ENCODE data around the gene ARMH2.

ARMH2 gene

GRCh38 chr6:24780206-24780605, 18.5 kb downstream of the ARMH2 start:
- CTCF ChIA-PET, result no interaction called here
- TF ChIP-seq CTCF (IDR thresholded peaks at IDR 0.05; ENCODE audit: control extremely low read depth, extremely low read depth, low read depth, missing control alignments), result no peak
- POLR2A ChIA-PET, result no interaction called here
- no peak for DNase-seq (ENCODE audit: extremely low spot score)

- POLR2A ChIA-PET, result no interaction called here
- peak; percentile 28 for DNase-seq (ENCODE audit: extremely low spot score)
- CTCF ChIA-PET, result interaction anchor here (0.9 to 2.0 kb wide), 4 partner anchors 35 to 284 kb away, joined by 3 to 7 read pairs (median 4); no protein-coding TSS in a partner anchor
- TF ChIP-seq CTCF (IDR thresholded peaks at IDR 0.05; ENCODE audit: control extremely low read depth, extremely low read depth, low read depth, missing control alignments), result no peak
These were observed 19.2 kb downstream of the ARMH2 start for GRCh38 chr6:24779416-24780016.

- ChIA-PET CTCF (interaction anchor here (0.9 to 2.0 kb wide), 5 partner anchors 12 to 283 kb away, joined by 3 to 7 read pairs (median 4); no protein-coding TSS in a partner anchor), POLR2A (no interaction called here)
- DNase-seq (ENCODE audit: extremely low spot score), result no peak
- TF ChIP-seq CTCF (IDR thresholded peaks at IDR 0.05; ENCODE audit: control extremely low read depth, extremely low read depth, low read depth, missing control alignments), result no peak
These were observed 19.8 kb downstream of the ARMH2 start for GRCh38 chr6:24778878-24779277.

GRCh38 chr6:24778121-24778520, 20.6 kb downstream of the ARMH2 start:
- POLR2A ChIA-PET, result interaction anchor here (0.5 kb wide), 1 partner anchor 157 kb away, joined by 5 read pairs; no protein-coding TSS in a partner anchor
- TF ChIP-seq CTCF (IDR thresholded peaks at IDR 0.05; ENCODE audit: control extremely low read depth, extremely low read depth, low read depth, missing control alignments), result no peak
- no peak for DNase-seq (ENCODE audit: extremely low spot score)
- CTCF ChIA-PET, result interaction anchor here (1.4 to 2.0 kb wide), 3 partner anchors 13 to 240 kb away, joined by 4 to 7 read pairs (median 6); no protein-coding TSS in a partner anchor

GRCh38 chr6:24777227-24777626, 21.5 kb downstream of the ARMH2 start:
- ChIA-PET POLR2A (no interaction called here), CTCF (no interaction called here)
- DNase-seq (ENCODE audit: extremely low spot score), result no peak
- no peak for TF ChIP-seq CTCF (IDR thresholded peaks at IDR 0.05; ENCODE audit: control extremely low read depth, extremely low read depth, low read depth, missing control alignments)

- ChIA-PET POLR2A (interaction anchor here (0.6 to 1.9 kb wide), 2 partner anchors 57 to 115 kb away, joined by 3 to 4 read pairs; partner anchors contain the start of gene C6orf62), CTCF (interaction anchor here (1.0 to 2.3 kb wide), 5 partner anchors 9 to 194 kb away, joined by 3 to 7 read pairs (median 3); no protein-coding TSS in a partner anchor)
- no peak for DNase-seq (ENCODE audit: extremely low spot score)
- TF ChIP-seq CTCF (IDR thresholded peaks at IDR 0.05; ENCODE audit: control extremely low read depth, extremely low read depth, low read depth, missing control alignments), result no peak
These were observed 23.1 kb downstream of the ARMH2 start for GRCh38 chr6:24775520-24776058.
